ENCODE data around the gene FAM229A.

FAM229A gene

GRCh38 chr1:32321712-32322291, 40.5 kb downstream of the FAM229A start:
- DNase-seq, result no peak

GRCh38 chr1:32318127-32318869, 44.0 kb downstream of the FAM229A start:
- no peak for DNase-seq

GRCh38 chr1:32316903-32317277, 45.4 kb downstream of the FAM229A start:
- DNase-seq, result no peak

DNA sequence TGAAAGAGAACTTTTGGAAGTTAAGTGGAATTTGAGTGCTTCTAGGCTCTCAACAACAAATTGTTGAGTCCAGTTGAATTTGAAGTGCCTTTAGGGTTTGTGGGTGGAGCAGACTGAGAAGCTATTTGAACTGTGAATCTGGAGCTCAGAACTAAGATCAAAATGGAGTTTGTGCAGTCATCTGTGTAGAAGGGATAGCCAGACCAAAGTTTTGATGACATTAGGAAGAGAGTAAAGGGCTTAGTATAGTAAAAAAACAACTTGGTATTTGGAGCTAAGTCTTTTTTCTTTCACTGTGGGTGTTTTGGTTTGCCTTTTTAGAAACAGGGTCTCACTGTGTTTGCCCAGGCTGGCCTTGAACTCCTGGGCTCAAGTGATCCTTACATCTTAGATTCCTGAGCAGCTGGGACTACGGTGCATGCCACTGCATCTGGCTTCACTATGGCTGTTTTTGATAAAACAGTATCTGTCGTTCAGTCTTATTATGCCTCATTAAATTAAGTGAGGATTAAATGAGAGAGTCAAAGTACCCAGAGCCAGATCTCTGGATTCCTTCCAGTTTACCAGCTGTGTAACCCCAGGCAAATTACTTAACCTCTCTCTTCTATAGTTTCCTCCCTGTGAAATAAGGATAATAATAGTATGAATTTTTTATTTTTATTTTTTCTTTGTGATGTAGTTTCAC, 50.4 kb downstream of the FAM229A start:
- DNase-seq, result no peak
